SK-N-SH treated with all-trans-retinoic acid at 6 μM for 48 hours (cell line): Measurements from ENCODE around the gene FETUB.

Source experiments
- ESRRG ChIP-seq: fragments of 250-450 bp; sonication (Bioruptor Pico); IDR thresholded peaks from 2 replicates; pipeline ENCODE4 v1.6.1; 2021; ENCODE audit warnings: mild to moderate bottlenecking
- ISL1 ChIP-seq: fragments of 250-450 bp; sonication (Bioruptor Pico); IDR thresholded peaks from 2 replicates; pipeline ENCODE4 v2.1.2; 2022; ENCODE audit warnings: mild to moderate bottlenecking, moderate library complexity
- SNAI2 ChIP-seq: fragments of 250-450 bp; sonication (Bioruptor Pico); IDR thresholded peaks from 2 replicates; pipeline ENCODE4 v1.5.0; 2020; ENCODE audit warnings: mild to moderate bottlenecking, moderate library complexity
- TSHZ2 ChIP-seq: fragments of 250-450 bp; sonication (Bioruptor Pico); IDR thresholded peaks from 2 replicates; pipeline ENCODE4 v1.5.0; 2020; ENCODE audit warnings: mild to moderate bottlenecking, moderate library complexity
- ZNF565 ChIP-seq: fragments of 450-650 bp; formaldehyde crosslinking; conservative IDR thresholded peaks from 2 replicates; pipeline ENCODE4 v1.5.0; 2020; ENCODE audit warnings: low read depth, mild to moderate bottlenecking, moderate library complexity
- ZNF8 ChIP-seq: fragments of 450-650 bp; formaldehyde crosslinking; IDR thresholded peaks from 2 replicates; pipeline ENCODE4 v1.5.0; 2020; ENCODE audit warnings: mild to moderate bottlenecking, moderate library complexity

DNA sequence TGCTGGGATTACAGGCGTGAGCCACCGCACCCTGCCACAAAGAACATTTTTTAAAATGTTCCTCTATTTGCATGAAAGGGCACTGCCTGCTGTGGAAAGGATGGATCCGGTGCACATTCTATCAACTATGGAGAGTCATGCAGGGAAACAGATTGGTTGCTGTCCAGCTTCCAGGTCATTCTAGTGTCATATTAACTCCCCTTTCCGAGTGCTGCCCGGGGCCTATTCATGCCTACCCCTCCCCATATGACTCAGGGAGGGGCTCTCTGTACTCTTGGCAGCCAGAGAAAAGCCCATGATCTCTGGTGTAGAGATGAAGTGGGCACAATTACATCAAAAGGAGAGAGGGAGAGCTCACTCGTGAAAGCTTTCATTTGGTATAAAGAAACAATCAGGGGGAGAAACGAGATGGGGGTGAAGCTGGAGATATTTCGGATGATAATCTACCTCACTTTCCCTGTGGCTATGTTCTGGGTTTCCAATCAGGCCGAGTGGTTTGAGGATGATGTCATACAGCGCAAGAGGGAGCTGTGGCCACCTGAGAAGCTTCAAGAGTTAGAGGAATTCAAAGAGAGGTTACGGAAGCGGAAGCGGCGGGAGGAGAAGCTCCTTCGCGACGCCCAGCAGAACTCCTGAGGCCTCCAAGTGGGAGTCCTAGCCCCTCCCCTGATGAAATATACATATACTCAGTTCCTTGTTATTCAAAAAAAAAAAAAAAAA is 43.5 kb upstream of the FETUB start:
- TF ChIP-seq ESRRG (CRISPR knock-in tag), result no peak
- no peak for TF ChIP-seq TSHZ2
- TF ChIP-seq ISL1 (CRISPR knock-in tag), result no peak
- no peak for TF ChIP-seq ZNF8 (CRISPR knock-in tag)
- no peak for TF ChIP-seq ZNF565 (CRISPR knock-in tag)
- TF ChIP-seq SNAI2 (CRISPR knock-in tag), result no peak
